Stimulated activated CD4-positive, alpha-beta T cell treated with anti-CD3 and anti-CD28 coated beads, Interleukin-12 subunit alpha, Interleukin-12 subunit beta, amount 100 ng/mL, for 4 hours (primary cell): ENCODE results near the gene IL26.

ENCODE experiments used
- DNase-seq: peaks from one replicate; pipeline ENCODE4 v3.0.0-alpha.2; 2020

Gene IL26, protein sequence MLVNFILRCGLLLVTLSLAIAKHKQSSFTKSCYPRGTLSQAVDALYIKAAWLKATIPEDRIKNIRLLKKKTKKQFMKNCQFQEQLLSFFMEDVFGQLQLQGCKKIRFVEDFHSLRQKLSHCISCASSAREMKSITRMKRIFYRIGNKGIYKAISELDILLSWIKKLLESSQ

DNA sequence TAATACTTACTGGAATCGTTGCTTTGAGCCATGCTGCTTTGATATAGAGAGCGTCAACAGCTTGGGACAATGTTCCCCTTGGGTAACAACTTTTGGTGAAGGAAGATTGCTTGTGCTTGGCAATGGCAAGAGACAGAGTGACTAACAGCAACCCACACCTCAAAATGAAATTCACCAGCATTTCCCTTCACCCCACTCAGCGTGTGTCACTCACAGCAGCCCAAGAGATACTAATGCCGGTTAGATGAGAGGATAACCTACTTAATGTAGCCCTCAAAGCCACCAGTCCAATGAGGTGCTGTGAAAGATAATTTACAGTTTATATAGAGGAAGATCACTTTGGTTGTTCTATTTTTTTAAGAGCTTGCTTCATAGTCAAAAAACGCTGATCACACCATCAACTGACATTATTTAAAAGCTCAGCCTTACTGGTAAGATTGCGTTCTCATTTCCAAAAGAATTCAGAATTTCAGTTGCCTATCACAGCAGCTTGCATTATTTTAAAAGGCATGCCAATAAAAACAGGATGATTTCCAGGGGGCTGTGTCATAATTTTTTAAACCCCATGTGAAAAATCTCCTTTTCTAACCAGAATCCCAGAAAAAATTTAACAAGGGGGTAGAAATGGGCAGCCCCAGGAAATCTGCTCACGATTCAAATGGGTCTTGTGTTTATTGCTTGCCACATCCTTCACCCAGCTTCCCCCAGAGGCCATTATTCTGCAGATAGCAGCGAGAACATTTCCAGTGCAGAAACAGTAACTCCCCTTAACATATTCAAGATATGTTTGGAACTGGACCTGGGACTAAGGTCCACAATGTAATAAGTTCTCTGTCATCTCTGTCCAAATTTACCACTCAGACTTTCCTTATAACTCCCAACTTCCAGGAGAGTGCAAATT lies at the start of gene IL26:
IL26 (minus strand) TSS at position 235 of the 901 bp plus-strand sequence; CDS start at position 181, 54 bp downstream.
- DNase-seq: no peak

DNA sequence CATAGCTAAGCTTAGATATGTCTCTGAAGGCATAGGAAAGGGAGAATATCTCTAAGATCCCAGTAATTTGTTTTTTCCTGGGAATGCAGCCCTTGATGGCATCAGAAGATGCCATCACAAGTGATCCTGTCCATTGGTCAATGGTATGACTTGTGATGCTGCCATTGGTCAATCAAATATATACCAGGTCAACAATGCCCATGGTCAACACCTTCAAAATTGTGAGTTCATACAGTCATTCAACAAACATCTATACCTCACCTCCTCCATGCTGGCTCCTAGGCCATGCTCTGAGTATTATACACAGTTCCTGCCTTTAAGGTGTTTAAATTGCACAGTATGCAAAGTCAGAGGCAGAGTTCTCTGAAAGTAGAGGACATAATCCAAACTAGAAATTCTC lies 47.1 kb upstream of the IL26 start:
- DNase-seq: no peak

DNA sequence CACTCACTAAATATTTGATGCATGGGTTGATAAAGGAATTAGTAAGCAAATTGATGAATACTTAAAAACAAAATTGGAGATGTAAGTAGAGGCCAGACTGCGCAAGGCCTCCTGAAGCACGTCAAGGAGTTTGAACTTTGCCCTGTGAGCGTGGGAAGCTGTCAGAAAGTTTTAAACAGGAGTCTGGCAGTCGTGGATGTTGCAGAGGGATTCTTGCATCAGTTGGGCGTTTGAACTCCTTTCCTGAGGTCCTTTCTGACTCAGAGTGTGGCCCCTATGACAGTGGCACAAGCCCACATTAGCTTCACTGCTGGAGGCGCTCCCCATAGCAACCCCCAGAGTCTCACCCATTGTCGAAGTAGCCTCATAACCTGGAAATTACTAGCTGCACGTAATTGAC lies 45.7 kb upstream of the IL26 start:
- DNase-seq: no peak

DNA sequence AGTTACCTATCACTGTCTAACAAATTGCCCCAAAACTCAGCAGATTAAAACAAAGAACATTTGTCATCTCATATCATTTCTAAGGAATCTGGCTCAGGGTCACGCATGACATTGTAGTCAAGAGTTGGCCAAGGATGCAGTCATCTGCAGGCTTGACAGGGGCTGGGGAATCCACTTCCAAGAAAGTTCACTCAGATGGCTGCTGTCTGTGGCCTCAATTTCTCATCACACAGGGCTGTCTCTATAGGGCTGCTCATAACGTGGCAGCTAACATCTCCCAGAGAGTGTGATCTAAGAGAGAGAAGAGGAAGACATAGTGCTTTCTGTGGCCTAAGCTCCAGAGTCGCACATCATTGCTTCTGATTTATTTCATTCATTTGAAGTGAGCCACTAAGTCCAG lies 44.7 kb upstream of the IL26 start:
- DNase-seq: no peak

DNA sequence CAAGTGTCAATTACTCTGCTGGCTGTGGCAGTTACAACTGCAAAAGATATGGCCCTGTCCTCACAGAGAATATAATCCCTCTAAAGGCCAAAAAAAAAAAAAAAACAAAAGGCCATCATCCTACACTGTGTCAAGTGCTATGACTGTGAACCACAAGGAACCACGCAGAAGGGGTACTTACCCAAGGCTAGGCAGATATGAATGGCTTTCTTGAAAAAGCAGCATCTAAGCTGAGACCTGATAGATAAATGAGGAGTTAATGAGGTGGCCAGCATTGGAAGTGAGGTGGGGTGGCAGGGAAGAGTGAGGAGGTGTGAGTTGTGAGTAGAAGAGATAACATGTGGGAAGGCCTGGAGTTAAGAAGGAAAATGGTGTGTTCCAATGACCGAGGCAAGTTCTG lies 44.2 kb upstream of the IL26 start:
- DNase-seq: no peak

DNA sequence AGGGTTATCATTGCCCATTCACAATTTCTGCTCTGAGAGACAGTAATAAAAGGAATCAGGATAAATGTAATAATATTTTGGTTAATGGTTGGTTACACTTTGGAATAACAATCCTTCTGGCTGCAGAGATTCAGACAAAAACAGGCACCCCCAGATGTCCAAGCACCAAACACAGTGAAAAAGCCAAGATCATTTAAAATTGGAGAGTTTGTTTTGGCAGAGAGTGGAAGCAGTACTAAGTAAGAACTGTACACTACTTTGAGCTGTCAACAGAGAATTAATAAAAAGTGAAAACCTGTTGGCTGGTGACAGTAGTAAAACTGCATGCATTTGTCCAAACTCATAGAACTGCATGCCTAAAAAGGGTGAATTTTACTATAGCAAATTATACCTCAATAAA lies 43.4 kb upstream of the IL26 start:
- no peak for DNase-seq

DNA sequence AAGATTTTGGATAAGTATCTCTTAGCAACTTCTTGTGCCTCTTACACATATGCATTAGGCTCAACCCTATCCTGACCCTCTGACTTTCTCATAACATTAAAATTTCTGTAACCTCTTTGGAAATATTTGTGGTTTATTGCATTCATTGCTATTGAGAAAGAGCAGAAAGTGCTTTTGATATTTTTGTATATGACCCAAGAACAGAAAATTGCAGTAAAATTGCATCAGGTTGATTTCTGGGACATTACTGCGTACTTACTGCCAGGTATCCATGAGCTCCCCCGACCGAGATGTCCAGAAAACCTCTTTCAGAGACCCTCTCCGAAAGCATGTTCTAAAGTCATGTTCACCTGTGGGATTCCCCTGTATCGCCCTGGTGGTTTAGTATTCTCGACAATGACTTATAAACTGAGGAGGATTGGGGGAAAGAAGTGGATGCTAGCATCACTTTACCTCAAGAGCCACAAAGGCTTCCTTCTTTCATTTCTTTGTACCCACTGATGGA lies 42.3 kb upstream of the IL26 start:
- DNase-seq: no peak

DNA sequence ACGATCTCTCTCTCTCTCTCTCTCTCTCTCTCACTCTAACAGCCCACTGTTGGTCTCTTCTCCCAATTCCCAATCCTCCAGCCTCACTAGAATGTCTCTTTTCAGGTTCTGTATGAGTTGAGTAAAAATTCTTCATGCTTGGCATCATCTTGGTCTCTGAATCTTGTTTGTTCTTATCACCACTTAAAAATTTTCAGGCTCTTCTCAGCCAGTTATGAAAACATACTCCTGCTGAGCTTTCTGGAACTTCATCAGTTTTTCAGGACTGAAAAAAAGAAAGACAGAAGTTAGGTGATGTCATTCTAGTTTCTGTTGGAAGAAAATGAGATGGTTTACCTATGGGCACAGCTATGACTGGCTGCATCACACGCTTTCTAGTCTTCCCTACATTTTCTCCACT lies 39.2 kb upstream of the IL26 start:
- no peak for DNase-seq

DNA sequence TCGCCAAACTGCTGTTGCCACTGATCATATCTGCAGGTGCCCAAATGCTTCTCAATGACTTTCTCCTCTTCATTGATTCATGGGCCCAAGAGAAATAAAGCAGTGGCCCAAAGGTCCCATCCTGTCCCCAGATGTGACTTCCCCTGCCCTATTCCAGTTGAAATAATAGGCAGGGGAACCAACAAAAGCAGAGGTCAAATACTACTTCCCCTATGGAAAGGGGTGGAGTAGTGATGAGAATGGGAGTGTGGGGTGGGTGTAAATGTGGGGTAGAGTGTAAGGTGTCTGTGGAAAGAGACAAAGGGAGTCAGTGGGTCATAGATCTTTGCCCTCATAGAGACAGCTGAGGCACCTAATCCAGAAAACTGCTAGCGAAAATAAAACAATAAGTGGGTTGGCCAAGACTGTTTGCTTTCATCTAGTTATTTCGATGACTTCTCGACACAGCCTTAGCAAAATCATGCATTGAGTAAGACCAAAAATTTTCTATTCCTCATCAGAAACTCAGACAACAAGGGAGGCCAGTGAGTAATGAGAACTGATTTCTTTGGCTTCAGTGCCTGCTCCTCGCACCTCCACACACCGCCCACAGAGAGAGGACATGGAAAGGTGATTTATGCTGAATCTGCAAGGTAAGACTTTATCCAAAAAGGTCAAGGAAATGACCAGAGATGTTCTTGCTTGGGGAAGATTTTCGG lies 38.7 kb upstream of the IL26 start:
- no peak for DNase-seq

DNA sequence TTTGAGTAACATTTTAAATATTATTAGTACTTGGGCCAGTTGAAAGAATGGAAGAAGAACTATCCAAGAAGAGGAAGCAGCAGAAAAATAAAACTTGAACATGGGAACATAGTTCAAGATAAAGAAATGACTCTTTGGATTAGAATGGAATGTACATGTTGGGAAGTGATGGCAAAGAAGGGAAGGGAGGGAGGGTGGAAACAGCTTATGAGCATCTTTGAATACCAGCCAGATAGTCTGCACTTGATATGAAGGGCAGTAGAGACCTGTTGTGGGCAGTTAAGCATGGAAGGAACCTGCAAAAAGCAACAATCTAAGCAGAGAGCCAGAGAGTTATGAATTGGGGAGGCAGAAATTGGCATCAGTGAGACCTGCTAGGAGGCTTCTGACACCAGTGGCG lies 37.8 kb upstream of the IL26 start:
- DNase-seq: no peak

DNA sequence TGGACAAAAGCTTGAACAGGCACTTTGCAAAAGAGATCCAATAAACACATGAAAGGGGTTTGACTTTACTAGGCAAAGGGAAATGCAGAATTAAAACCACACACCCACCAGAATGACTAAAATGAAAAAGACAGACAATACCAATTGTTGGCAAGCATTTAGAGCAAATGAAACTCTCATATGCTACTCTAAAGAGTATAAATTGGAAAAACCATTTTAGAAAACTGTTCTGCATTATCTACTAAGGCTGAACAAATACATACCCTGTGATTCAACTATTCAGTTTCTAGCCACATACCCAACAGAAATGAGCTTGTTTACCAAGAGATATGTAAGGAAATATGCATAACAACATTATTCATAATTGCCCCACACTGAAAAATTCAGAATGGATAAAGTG lies 36.3 kb upstream of the IL26 start:
- DNase-seq: no peak

DNA sequence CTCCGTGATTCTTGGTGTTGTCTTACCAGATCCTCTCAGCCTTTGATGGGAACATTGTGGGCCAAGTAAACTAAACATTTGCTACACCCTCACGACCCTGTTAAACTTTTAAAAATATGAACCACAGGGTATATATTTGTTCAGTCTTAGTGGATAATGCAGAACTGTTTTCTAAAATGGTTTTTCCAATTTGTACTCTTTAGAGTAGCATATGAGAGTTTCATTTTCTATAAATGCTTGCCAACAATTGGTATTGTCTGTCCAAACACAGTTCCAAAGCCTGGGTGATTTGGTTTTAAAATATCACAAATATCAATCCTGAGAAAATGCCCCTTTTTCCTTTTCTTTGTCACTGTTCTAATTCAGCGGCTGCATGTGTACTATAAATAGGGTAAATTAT lies 34.5 kb upstream of the IL26 start:
- no peak for DNase-seq

DNA sequence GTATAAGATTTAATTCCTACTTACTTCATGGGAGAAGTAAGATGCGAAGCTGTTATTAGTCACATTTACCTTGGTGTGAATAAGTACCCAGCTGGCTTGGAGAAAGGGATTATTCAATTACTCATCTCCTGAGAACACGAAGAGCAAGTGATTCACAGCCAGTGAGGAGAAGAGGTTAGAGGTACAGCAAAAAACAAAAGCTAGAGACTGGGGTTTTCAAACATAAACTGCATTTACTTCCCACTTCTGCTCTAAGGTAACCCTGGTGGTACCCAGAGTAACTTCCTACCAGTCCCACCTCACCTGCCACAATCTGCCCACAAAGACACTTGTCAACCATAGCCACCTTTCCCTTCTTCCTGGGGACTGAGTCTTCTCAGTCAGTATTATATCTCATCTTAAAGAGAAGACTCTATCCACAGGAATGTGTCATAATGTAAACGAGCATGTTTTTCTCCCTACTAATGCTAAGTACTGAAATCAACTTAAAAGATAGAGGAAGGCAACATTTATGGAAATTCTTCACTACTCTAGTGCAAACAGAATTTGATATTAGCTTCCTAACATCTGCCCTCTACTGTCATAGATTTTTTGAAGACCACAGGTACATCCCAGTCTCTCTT lies 33.8 kb upstream of the IL26 start:
- no peak for DNase-seq

DNA sequence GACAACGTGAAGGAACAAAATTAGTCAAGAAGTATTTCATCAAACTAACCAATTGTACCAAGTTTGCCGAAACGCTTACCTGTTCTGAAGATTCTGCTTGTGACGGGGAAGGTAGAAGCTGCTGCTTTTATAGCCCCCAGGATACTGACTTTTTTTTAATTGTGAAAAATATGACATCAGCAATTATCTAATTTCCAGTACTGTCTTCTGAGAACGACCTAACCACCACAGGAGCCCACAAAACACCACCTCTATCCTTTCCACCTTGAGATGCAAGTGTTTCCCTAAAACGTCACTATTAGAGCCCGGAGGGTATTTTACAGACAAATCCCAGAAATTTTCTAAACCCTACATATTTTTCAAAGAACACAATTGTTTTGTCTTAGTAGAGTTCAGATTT lies 27.9 kb upstream of the IL26 start, which contains the start of gene IL22:
IL22 (minus strand) TSS at position 101 of the 400 bp plus-strand sequence. CDS start 156 bp downstream, outside the sequence.
- no peak for DNase-seq

DNA sequence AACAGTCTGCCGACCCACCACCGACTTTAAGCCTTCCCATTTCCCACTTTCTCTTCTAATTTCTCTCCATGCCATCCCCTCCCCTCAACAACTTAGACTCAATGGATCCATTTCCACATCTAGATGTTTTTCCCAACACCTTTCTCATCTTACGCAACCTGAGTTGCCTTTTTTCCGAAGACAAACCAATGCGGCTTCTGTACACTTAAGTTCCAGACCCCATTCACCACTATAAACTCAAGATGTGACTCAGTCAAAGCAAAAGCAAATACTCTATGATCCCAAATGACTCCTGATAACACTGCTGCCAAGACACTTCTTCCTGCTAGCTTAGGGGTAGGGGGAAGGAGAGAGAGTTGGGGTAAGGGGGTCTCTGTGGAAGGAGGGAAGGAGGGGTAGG lies 26.5 kb upstream of the IL26 start:
- DNase-seq: no peak

DNA sequence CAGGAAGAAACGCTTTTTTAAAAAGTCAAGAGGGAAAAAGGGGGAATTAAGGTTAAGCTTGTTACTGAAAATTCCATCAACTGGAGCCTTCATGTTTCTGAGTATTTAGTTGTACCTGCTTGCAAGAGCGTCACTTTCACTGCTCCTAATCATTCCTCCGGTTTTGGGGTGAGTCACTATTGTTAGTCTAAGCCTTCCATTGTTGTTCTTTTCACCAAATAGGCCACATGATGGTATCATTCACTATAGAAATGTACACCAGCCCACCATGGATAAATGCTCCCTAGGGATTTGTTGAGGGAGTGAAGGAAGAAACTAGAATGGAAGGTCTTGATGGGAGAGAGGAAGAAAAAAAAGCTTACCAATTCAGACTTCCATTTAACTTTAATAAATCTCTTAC lies 24.8 kb upstream of the IL26 start:
- no peak for DNase-seq

DNA sequence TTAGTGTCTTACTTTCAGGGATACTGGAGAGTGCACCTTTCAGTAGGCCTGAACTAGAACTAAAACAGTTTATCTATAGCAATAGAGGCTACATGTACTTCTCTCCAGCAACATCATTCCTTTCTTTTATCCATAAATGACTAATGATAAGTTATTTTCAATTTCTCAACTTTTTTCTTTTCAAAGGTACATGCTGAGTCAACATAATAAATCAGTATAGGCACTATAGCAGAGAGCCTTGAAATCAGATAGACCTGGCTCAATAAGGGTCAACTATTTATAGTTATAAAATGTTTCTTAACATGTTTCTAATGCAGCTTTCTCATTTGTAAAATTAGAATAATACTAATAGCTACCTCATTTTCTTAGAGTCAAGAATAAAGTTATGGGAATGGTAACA lies 22.2 kb upstream of the IL26 start:
- DNase-seq: no peak

DNA sequence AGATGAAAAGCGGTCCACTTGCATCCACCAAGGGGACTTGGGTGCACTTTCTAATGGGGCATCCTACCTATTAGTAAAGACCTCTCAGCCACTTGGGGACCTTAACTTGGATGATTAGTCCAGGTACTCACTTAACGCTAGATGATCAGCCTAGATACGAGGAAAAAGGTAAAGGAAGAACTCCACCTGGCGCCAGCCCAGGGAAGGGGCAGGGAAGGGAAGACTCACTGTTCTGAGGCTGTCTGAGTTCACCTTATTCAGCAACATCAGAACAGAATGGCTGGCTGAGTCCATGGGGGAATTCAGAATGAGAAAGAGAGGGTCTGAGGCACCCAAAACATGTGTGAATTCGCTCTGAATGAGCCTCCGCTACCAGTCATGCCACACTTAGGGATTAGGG lies 20.7 kb upstream of the IL26 start:
- DNase-seq: no peak

DNA sequence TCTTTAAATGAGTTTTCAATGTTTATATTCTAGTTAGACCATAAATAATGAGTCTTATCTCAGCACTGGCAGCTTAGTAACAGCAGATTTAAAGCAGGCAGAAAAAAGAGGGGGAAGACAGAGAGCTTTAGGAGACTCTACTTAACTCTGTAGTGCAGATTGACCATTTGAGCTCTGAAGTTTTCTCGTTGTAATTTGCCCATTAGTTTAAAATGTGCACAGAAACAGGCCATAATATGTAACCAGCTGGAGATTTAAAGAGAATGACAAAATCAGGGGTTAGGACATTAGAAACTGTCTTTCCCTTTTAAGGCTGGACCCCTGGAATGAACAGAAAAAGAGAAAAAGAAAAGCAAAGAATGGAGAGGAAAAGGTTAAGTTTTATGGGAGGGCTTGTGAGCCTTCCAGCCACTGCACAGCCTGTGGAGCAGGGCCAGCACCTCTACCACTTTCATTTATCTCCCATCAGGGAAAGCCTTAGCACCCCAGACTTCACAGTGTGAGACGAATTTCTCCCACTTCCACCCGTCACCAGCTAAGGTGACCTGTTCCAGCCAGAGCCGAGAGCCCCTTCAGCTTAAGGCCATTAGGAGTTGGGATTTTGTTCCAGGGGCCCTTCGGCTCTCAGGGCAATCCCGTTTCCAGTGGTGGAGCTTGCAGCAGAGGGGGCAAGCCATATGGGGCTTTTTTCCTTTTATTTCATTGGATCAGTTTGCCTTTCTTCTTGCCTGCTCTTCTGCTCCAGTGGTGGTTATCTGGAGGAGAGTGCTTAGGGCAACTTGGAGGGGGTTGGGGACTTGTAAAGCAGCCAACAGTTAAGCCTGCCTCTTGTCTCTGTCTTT lies 19.8 kb upstream of the IL26 start:
- DNase-seq: no peak

DNA sequence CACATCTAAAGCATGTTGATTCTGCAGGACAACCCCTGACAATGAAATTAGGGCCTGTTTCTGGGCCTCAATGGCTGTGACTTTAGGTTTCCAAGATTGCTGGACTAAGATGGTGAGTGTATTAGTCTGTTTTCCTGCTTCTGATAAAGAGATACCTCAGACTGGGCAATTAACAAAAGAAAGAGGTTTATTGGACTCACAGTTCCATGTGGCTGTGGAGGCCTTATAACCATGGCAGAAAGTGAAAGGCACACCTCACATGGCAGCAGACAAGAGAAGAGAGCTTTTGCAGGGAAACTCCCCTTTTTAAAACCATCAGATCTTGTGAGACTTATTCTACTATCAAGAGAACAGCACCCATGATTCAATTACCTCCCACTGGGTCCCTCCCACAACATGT lies 17.2 kb upstream of the IL26 start:
- no peak for DNase-seq

DNA sequence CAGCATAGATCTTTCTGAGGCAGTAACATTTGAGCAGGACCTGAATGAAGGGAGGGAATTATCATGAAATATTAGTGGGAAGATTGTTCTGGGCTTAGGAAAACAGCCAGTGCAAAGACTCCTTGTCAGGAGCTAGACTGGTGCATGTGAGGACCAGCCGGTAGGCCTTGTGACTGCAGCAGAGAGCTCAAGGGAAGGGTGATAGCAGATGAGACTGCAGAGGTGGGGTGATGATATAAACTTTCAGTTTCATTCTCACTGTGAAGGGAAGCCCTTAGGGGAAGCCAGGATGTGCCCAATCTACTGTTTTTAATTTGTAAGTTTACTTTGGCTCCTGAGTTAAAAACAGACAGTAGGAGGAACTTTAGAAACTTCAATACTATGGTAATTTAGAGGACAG lies 15.4 kb upstream of the IL26 start:
- peak; percentile 30 for DNase-seq

DNA sequence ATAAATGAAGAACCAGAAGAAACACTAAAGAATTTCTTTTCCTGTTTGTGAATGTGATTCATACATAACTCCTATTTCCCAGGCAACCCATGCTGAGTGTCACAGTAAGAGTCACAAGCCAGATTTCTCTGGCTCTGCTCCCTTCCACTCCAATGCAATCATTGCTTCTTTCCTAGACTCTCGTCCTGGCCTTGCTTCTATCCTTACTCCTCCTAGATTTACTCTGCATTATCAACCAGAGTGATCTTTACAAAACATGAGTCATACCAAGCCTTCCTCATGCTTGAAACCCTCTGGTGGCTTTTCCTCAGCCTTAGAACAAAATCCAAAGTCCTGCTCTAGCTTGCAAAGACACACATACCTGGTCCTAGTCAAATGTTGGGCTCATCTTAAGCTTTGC lies 14.5 kb upstream of the IL26 start:
- DNase-seq: no peak
